Breast epithelium (tissue), 3 donors: ENCODE measurements around the gene CX3CR1.

ENCODE experiments used
- CTCF ChIP-seq, 3 donors: fragments of 450-650 bp; IDR thresholded peaks; one replicate each; pipeline ENCODE4 v1.5.1; 2016 to 2017; ENCODE audit warnings: antibody characterized with exemption in 3 of 3, mild to moderate bottlenecking in 3 of 3, moderate library complexity in 3 of 3
- POLR2A ChIP-seq: fragments of 450-650 bp; IDR thresholded peaks from one replicate; pipeline ENCODE4 v1.6.1; 2016; ENCODE audit warnings: antibody characterized with exemption, mild to moderate bottlenecking, moderate library complexity
- POLR2AphosphoS5 ChIP-seq, 3 donors: sonication (generic); formaldehyde crosslinking; IDR thresholded peaks; one replicate each; pipeline ENCODE4 v1.6.1; 2017; ENCODE audit warnings: antibody characterized with exemption in 3 of 3

DNA sequence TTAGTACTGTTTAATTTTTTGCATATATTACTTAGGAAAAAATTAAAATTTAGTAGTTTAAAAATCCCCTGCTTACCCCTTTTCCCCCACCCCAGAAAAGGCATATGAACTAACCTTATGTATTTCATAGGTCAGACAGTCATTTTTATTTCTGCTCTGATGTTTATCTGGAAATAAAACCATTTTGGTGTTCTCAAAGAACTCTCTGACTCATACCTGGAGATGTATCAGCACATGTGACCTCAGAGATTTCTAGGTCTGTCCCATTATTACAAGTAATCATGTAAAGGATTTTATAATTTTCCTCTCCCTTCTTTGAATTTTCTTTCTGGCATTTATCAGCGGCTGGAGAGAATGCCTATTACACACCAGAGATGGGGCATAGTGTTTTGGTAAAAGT lies 35.6 kb upstream of the CX3CR1 start:
- TF ChIP-seq CTCF (IDR thresholded peaks at IDR 0.05) (no peak), POLR2AphosphoS5 (IDR thresholded peaks at IDR 0.05) (no peak), POLR2A (no peak)
